MM.1S (cell line): ENCODE data around the gene MAGI1.

ENCODE experiments used
- CTCF ChIP-seq: fragments of 300-600 bp; sonication (generic); IDR thresholded peaks from 2 replicates; pipeline ENCODE4 v1.5.1; 2016; ENCODE audit warnings: antibody characterized with exemption, low read length, mixed read lengths
- EZH2 ChIP-seq: fragments of 300-600 bp; sonication (generic); optimal IDR thresholded peaks from 2 replicates; pipeline ENCODE3; 2017; ENCODE audit warnings: low read depth, mild to moderate bottlenecking, antibody characterized with exemption, low read length, mixed read lengths

- no peak for TF ChIP-seq CTCF
- TF ChIP-seq EZH2, result no peak
These were observed 469.6 kb downstream of the MAGI1 start for GRCh38 chr3:65569129-65569528.
